Smooth muscle cell (in vitro differentiated cells): ENCODE results near the gene KIRREL3. TPM values are rescaled to one million over a fixed set of nuclear protein-coding genes. Genes with fewer than 3 reads are reported as not detected.

ENCODE experiments used
- DNase-seq: peaks from one replicate; lab custom pipeline; 2025; ENCODE audit not compliant: unreplicated experiment; lab: John Stamatoyannopoulos, UW
- H2AFZ ChIP-seq: fragments of 200-600 bp; sonication (generic); 2 replicates; pipeline ENCODE4 v1.6.0; 2016; ENCODE audit warnings: antibody characterized with exemption, low read depth, mild to moderate bottlenecking
- H3F3A ChIP-seq: fragments of 200-600 bp; sonication (generic); 2 replicates; pipeline ENCODE4 v1.6.0; 2017; ENCODE audit warnings: antibody characterized with exemption, low read depth
- H3K27ac ChIP-seq: fragments of 200-600 bp; sonication (generic); 2 replicates; pipeline ENCODE4 v1.5.1; 2016; ENCODE audit warnings: low read depth, mild to moderate bottlenecking
- H3K27me3 ChIP-seq: fragments of 200-600 bp; sonication (generic); 2 replicates; pipeline ENCODE4 v1.6.1; 2016; ENCODE audit warnings: low read depth, mild to moderate bottlenecking
- H3K36me3 ChIP-seq: fragments of 200-600 bp; sonication (generic); 2 replicates; pipeline ENCODE4 v1.5.1; 2016; ENCODE audit warnings: low read depth
- H3K4me1 ChIP-seq: fragments of 200-600 bp; sonication (generic); 2 replicates; pipeline ENCODE4 v1.5.1; 2016; ENCODE audit warnings: low read depth
- H3K4me2 ChIP-seq: fragments of 200-600 bp; sonication (generic); 2 replicates; pipeline ENCODE4 v1.6.0; 2016; ENCODE audit warnings: mild to moderate bottlenecking
- H3K4me3 ChIP-seq: fragments of 200-600 bp; sonication (generic); 2 replicates; pipeline ENCODE4 v1.5.1; 2016; ENCODE audit warnings: mild to moderate bottlenecking
- H3K79me2 ChIP-seq: fragments of 200-600 bp; sonication (generic); 2 replicates; pipeline ENCODE4 v1.6.0; 2016; ENCODE audit warnings: low read depth, mild to moderate bottlenecking
- H3K9ac ChIP-seq: fragments of 200-600 bp; sonication (generic); 2 replicates; pipeline ENCODE4 v1.6.0; 2016; ENCODE audit warnings: low read depth
- H3K9me3 ChIP-seq: fragments of 200-600 bp; sonication (generic); replicated peaks from 2 replicates; pipeline ENCODE4 v1.5.1; 2016; ENCODE audit warnings: low read depth
- H4K20me1 ChIP-seq: fragments of 200-600 bp; sonication (generic); 2 replicates; pipeline ENCODE4 v1.6.0; 2016; ENCODE audit warnings: low read depth
- WGBS: methylation state at CpG from one replicate; pipeline ENCODE4 v1.1.7; 2016; ENCODE audit warnings: low lambda C conversion rate; 5-methylcytosine and 5-hydroxymethylcytosine counted together
- polyA plus RNA-seq: library from polyadenylated mRNA; unstranded; fragments of >200 nt; fragmentation: Nextera tagmentation; extraction: Ambion mirVana; gene quantifications from 2 replicates; pipeline ENCODE4 v1.2.1, GENCODE V29; 2016
- total RNA-seq: library from RNA; depleted of rRNA; stranded (reverse); fragments of >200 nt; gene quantifications from 2 replicates; pipeline ENCODE4 v1.2.3, GENCODE V29; 2014
- TF ChIP-seq, protein P1 (sequence below): fragments of 200-600 bp; sonication (generic); IDR thresholded peaks from 2 replicates; pipeline ENCODE4 v1.5.1; 2017; ENCODE audit warnings: borderline replicate concordance, mild to moderate bottlenecking, antibody characterized with exemption; ENCODE audit not compliant: insufficient read depth, poor library complexity, severe bottlenecking

Gene KIRREL3
- total and polyA plus RNA-seq, 2 experiments from 2014 or later, result 1.2 TPM; not detected in 1

DNA sequence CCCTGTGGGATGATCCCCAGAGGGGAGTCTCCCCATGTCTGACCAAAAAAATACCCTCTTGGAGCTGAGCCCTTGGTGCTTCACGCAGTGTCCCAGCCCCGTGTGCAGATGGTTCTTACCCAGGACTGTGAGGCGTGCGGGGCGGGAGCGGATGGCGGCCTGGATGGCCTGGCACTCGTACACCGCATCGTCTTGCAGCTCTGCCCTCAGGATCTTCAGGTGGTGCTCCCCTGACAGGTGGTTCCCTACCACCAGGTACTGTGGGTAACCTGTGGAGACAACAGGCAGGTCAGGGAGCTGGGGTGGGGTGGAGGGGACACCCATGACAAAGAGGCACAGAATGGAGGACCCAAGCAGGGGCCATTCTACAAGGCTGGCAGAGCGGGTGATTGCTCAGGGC, 479.4 kb downstream of the KIRREL3 start:
- Histone ChIP-seq H3K36me3 (no peaks in the 10 kb centered on the region), H3K79me2 (no peaks in the 10 kb centered on the region), H3K4me3 (no peak overlapping the region), H3K27me3 (peaks cover 9% of the 10 kb centered on the region), H3K9ac (no peak overlapping the region), H2AFZ (no peak overlapping the region), H3K4me2 (no peak overlapping the region), H4K20me1 (no peaks in the 10 kb centered on the region), H3K9me3 (no peaks in the 10 kb centered on the region), H3F3A (no peaks in the 10 kb centered on the region), H3K27ac (no peak overlapping the region), H3K4me1 (peaks cover 7% of the 10 kb centered on the region)
- TF ChIP-seq, protein P1, sequence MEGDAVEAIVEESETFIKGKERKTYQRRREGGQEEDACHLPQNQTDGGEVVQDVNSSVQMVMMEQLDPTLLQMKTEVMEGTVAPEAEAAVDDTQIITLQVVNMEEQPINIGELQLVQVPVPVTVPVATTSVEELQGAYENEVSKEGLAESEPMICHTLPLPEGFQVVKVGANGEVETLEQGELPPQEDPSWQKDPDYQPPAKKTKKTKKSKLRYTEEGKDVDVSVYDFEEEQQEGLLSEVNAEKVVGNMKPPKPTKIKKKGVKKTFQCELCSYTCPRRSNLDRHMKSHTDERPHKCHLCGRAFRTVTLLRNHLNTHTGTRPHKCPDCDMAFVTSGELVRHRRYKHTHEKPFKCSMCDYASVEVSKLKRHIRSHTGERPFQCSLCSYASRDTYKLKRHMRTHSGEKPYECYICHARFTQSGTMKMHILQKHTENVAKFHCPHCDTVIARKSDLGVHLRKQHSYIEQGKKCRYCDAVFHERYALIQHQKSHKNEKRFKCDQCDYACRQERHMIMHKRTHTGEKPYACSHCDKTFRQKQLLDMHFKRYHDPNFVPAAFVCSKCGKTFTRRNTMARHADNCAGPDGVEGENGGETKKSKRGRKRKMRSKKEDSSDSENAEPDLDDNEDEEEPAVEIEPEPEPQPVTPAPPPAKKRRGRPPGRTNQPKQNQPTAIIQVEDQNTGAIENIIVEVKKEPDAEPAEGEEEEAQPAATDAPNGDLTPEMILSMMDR, result no peak
- 95% methylated on average over 11 of the region's 11 CpGs for WGBS
- DNase-seq, result no peak

DNA sequence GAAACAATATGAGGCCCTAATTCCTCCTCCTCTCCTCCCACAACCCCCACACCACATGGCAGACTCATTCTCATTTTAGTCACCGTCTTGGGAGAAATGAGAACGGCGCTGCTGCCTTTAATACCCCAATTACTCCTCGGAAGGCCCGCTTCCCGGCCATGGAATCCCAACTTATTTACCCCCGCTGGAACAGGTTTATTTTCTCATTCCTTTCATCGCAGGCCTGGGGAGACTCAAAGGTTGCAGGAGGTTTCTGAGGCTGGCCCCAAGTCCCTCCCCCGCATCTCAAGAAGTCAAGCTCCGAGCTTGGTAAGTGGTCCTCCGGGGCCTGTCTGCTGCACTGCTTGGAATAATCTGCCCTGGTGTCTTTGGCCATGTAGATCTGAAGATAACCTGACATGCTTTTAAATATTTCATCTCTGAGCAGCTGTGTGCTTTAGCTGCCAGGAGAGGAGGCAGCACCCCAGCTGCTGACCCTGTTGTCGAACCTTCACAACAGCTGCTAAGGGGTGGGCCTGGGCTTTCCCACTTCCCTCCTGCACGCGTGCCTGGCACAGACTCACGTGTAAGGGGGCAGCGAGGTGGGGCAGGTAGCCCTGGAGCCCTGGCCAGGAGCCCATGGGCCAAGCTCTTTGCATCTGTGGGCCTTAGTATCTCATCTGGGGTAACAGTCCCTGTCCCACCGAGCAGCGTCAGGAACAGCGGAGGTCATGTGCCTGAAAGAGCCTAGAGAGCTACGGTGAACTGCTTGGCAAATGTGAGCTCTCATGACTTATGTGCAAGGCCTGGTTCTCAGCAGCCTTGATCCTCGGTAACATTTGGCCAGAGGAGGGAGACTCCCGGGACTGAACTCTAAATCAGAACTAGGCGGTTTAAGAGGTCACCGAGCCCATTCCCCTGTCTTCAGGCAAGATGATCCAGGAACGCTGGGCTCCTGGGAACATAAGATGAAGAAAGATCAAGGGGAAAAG, 480.5 kb downstream of the KIRREL3 start:
- H3K27ac ChIP-seq, result no peak overlapping the region
- no peaks in the 10 kb centered on the region for H3K79me2 ChIP-seq
- 84% methylated on average over 25 of the region's 25 CpGs for WGBS
- DNase-seq, result no peak
- H3K36me3 ChIP-seq, result no peaks in the 10 kb centered on the region
- TF ChIP-seq, protein P1, result no peak
- no peaks in the 10 kb centered on the region for H3K9me3 ChIP-seq
- no peaks in the 10 kb centered on the region for H3F3A ChIP-seq
- H3K4me1 ChIP-seq, result peaks cover 7% of the 10 kb centered on the region
- no peak overlapping the region for H2AFZ ChIP-seq
- no peaks in the 10 kb centered on the region for H3K27me3 ChIP-seq
- H3K4me2 ChIP-seq, result no peak overlapping the region
- no peaks in the 10 kb centered on the region for H4K20me1 ChIP-seq
- H3K9ac ChIP-seq, result no peak overlapping the region
- H3K4me3 ChIP-seq, result no peak overlapping the region

DNA sequence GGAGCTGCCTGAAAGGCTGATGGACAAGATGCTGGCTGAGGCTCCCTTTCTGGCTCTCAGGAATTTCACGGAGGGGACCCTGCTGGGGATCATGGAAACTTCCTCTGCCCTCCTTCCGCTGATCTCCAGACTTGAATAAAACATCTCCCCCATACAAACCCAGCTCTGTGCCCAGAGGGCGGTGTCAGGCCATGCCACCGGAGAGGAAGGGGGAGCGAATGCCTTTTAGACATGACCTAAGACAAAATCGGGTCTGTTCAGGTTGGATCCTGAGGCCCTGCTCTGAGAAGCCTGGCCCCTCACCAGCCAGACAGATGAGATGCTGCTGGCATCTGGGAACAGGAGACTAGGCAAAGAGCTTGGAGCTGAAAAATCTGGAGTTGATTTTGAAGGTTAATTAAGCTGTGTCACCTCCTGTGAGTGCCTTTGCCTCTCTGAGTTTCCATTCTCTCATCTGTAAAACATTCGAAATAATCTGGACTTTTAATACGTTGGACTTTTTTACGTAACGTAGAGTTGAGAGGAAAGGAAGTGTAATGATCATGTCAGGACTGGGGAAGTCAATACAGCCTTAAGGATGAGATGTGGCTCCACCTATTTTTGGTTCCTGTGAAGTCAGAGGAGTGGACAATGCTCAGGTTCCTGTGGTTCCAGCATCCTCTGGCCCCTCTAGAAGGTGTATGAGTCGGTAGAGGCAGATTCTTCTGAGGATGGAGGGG, 481.4 kb downstream of the KIRREL3 start:
- DNase-seq, result no peak
- TF ChIP-seq, protein P1, result no peak
- Histone ChIP-seq H2AFZ (no peak overlapping the region), H3K36me3 (no peaks in the 10 kb centered on the region), H3F3A (no peaks in the 10 kb centered on the region), H3K4me3 (no peak overlapping the region), H3K27me3 (no peaks in the 10 kb centered on the region), H3K4me1 (peaks cover 7% of the 10 kb centered on the region), H4K20me1 (no peaks in the 10 kb centered on the region), H3K27ac (no peak overlapping the region), H3K9ac (no peak overlapping the region), H3K4me2 (no peak overlapping the region), H3K79me2 (no peaks in the 10 kb centered on the region), H3K9me3 (no peaks in the 10 kb centered on the region)
- 90% methylated on average over 10 of the region's 11 CpGs for WGBS
